UCSD-AML1 (cell line): Measurements from ENCODE around the gene HYAL1.
"Not testable (repeated sequence)": the region's sequence is repeated elsewhere in the genome, so short reads cannot be mapped to it uniquely, and the experiment has no call there.

Experiments used
- DNase-seq: peaks from one replicate; lab custom pipeline; 2025; ENCODE audit not compliant: unreplicated experiment; lab: John Stamatoyannopoulos, UW

Gene HYAL1

DNA sequence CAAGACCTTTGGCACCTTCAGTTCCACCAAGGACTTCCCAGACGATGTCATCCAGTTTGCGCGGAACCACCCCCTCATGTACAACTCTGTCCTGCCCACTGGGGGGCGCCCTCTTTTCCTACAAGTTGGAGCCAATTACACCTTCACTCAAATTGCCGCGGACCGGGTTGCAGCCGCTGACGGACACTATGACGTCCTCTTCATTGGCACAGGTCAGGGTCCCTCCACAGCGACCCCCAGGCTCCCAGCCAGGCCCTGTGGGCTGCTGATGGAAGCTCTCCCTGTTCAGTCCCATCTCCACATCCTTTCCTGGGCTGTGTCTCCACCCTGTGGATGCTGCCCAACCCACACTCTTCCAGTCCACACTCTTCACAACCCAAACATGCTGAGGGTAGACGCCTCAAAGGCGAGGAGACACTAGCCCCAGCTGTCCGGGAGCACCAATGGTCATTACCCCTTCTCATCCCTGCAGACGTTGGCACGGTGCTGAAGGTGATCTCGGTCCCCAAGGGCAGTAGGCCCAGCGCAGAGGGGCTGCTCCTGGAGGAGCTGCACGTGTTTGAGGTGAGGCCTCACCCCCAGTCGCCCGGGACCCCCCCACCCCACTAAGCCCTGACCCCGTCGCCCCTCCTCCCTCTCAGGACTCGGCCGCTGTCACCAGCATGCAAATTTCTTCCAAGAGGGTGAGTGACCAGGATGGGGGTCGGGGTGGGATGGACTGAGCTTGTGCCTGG is 28.8 kb downstream of the HYAL1 start:
- DNase-seq, result peak; percentile 76

DNA sequence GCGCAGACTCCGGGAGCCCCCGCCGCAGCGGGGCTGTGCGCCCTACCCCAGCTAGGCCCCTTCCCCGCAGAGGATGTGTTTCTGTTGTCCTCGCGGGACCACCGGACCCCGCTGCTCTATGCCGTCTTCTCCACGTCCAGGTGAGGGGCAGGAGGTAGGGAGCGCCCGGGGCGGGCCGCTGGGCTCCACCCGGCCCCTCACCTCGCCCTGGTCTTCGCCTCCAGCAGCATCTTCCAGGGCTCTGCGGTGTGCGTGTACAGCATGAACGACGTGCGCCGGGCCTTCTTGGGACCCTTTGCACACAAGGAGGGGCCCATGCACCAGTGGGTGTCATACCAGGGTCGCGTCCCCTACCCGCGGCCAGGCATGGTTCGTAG is 29.7 kb downstream of the HYAL1 start:
- DNase-seq, result no peak

DNA sequence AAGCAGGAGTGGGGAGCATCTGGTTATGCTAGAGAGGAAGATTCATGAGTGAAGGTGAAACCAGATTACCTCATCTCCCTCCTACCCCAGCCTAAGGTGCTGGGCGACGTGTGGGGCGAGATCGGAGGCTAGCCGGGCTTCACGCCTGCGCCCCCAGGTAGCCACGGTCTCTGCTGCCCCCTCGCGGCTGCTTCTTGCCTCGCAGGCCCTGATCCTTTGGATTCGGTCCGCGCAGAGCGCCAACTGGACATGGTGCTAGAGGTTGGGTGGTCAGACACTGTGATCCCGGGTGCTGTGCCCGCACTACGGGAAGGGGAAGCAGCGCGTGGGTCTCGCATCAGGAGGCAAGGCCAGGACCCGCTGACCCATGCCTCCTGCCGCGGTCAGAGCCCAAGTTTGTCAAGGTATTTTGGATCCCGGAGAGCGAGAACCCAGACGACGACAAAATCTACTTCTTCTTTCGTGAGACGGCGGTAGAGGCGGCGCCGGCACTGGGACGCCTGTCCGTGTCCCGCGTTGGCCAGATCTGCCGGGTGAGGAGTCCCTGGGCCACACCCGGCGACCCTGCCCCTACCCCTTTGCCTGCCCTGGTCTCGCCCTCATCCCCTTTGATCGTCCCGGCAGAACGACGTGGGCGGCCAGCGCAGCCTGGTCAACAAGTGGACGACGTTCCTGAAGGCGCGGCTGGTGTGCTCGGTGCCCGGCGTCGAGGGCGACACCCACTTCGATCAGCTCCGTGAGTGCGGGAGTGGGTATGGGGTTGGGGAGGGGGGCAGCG is 30.3 kb downstream of the HYAL1 start:
- DNase-seq, result peak; percentile 86

DNA sequence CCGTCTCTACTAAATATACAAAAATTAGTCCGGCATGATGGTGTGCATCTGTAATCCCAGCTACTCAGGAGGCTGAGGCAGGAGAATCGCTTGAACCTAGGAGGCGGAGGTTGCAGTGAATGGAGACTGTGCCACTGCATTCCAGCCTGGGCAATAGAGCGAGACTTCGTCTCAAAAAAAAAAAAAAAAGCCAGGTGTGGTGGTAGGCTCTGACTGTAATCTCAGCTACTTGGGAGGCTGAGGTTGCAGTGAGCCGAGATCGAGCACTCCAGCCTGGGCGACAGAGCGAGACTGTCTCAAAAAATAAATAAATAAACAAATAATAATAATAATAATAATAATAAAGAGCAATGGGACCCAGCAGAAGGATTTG is 30.9 kb downstream of the HYAL1 start:
- DNase-seq, result not testable (repeated sequence)

DNA sequence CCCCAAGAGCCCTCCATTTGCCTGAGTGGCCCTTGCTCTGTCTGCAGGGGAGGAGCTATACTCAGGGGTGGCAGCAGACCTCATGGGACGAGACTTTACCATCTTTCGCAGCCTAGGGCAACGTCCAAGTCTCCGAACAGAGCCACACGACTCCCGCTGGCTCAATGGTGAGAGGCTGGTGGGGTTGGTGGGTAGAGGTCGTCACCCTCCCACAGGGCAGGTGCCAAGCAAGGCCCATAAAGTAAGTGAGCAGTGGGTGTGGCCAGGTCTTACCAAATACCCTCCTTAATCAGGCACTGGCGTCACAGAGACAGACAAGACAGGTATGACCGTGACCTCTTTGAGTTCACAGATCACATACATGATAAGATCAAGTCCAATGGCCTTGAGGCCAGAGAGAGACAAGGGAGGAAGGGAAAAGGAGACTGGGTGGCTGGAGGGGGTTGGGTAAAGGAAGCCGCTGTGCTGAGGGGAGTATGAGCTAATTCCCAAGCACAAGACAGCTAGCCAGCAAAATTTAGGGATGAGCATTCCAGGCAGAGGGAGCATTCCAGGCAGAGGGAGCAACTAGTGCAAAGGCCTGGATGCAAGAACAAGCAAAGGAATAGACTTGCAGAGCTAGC is 31.9 kb downstream of the HYAL1 start:
- DNase-seq, result no peak

DNA sequence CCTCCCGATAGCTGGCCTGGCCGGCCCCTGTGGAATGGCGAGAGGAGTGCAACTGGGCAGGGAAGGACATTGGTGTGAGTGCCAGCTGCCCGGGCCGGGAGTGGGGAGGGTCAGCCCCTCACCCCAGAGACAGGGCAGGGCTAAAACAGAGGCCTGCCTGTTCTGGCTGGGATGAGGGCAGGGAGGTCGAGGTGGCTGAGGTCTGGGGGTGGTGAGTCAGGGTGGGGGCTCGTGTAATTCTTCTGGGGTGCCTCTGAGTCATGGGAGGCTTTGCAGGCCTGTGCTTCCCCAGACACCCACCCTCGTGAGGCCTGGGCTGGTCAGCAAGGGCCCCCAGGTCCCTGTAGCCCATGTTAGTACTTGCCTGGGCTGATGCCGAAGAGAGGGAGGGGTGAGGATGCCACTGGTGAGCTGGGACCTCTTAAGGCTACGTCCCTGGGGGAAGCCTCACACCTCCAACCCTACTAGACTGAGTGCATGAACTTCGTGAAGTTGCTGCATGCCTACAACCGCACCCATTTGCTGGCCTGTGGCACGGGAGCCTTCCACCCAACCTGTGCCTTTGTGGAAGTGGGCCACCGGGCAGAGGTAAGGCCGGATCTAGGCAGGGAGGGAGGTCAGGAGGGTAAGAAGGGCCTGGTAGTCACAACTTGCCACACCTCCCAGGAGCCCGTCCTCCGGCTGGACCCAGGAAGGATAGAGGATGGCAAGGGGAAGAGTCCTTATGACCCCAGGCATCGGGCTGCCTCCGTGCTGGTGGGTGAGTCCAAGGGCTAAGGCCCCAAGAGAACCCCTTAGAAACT is 32.8 kb downstream of the HYAL1 start:
- no peak for DNase-seq

DNA sequence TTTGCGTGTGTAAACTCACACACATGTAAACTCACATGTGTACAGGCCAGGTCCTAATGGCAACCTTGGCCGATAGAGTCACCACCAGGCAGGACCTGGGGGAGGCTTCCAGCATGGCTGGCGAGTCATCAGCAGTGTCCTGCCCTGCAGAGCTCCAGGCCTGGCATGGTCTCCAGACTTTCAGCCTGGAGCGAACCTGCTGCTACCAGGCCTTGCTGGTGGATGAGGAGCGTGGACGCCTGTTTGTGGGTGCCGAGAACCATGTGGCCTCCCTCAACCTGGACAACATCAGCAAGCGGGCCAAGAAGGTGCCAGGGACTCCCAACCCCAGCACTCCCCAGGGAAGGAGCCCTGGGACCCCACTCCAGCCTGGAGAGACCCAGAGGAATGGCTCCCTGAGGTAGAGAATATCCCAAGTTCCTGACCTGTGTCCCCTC is 33.4 kb downstream of the HYAL1 start:
- no peak for DNase-seq

DNA sequence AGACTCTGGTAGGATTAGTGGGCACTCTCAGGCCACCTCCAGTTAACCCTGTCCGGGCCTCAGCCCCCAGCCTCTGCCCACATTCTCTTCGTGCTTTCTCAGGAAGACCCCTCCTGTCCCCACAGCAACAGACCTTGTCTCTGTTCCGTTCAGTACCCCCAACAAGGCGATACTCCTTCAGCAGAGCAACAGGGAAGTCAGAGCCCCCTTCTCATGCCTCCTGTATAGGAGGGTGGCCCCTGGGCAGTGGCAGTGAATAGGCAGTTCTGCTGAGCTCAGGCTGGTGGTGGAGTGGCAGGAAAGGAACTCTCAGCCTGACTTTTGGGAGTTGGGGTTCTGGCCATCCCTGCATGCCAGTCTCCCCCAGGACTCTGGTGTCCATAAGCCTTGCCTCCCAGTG is 33.9 kb downstream of the HYAL1 start:
- no peak for DNase-seq

DNA sequence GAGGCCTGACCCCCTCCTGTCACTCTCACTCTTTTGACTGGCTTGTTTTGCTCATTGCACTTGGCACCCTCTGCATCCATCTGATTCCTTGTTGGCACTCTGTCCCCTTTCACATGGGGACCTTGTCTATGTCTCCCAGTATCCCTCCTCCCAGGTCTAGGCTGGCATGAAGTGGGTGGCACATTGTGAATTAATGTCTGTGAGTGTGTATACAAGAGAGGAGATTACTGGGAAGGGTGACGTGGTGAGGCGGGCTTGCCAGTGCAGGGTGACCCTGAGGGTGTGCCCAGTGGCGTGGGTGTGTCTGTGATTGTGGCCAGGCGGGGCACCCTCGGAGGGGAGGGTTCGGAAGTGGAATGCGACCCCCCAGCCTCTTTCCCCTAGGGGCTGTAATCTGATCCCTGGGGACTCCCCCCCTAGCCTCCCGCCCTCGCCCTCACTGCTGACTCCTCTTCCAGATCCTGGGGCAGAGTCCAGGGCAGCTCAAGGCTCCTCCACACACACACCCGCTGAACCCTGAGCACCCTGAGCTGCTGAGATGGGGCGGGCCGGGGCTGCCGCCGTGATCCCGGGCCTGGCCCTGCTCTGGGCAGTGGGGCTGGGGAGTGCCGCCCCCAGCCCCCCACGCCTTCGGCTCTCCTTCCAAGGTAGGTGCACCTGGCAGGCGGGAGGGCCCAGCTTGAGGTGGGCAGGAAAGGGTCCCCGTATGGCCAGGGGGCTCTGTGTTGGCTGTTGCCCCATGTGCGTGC is 34.5 kb downstream of the HYAL1 start, which contains the start of gene SEMA3B:
TSS of gene SEMA3B (plus strand) at position 445 of the 749 bp plus-strand sequence. CDS start at position 539, 94 bp downstream.
- DNase-seq, result no peak

DNA sequence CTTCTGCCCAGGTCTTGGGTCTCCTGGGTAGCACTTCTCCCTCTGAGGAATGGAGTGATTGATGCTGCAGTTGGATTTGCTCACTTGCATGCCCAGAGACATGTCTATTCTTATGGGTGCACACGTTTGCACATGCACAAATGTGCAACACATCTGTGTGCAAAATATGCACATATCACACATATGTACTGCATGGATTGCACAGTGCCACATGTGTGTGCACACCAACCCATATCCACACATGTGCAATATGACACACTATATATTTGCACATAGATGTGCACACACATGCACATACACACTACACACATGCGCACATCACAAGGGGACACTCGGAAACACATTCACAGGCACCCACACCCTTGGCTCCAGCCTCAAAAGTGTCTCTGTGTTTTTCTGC is 35.1 kb downstream of the HYAL1 start:
- DNase-seq, result no peak

DNA sequence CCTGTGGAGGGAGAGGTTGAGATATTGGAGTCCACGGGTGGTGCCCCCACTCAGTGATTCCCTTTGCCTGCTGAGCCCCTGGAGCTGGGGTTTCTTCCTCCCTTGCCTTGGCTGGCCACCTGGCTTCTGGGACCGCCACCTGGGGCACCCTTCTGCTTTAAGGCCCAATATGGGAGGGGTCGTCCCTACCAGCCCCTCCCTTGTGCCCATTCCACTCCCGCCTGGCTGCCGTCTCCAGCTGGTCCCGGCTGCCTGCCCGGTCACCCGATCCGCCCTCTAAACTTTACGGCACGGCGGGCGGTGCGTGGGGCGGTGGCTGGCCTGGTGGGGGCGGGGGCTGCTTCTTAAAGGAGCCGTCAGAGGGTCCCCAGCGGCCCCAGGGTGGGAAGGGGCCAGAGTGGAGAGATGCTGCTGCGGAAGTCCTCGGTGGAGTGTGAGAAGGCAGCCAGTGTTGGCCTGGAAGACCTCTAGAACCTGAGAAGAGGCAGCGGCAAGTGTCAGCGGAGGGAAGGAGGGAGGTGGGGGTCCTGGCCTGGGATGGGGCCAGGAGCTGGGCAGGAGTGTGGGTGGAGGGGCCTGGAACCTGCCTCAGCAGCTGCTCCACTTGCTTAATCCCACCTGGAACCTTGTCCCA is 36.0 kb downstream of the HYAL1 start:
- DNase-seq, result no peak

DNA sequence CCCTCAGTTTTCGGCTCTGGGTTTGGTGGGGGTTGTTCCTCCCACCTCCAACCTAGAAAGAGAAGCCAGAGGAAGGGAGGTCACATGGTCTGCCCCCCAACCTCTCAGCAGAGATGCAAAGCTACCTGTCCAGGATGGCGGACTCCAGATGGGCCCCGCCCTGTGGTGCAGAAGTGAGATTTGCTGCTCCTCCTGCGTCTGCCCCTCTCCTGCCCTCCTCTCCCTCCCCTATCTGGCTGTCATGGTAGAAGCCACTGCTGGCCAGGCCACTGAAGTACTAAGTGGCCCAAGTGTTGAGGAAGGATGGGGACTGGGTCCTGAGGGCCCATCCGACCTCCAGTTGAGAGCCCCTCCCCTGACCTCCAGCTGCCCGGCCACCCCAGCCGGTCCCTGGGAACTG is 36.5 kb downstream of the HYAL1 start:
- DNase-seq, result no peak

DNA sequence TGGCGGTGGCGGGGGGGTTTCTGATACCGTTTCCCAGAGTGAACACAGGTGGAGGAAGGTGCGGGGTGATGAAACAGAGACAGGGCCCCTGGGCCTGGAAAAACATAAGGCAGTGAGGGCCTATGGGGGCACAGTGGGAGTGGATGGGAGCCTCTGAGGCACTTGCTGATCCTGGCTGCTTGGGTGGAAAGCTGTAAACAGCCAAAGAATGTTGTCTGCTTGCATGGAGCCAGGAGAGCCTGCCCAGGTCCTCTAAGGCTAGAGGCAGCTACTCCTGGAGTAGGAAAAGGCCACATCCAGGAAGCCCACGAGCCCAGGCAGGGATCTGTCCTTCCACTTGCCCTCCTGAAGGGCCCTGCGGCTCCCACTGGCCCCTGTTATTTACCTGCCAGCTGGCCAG is 37.4 kb downstream of the HYAL1 start:
- DNase-seq, result no peak

DNA sequence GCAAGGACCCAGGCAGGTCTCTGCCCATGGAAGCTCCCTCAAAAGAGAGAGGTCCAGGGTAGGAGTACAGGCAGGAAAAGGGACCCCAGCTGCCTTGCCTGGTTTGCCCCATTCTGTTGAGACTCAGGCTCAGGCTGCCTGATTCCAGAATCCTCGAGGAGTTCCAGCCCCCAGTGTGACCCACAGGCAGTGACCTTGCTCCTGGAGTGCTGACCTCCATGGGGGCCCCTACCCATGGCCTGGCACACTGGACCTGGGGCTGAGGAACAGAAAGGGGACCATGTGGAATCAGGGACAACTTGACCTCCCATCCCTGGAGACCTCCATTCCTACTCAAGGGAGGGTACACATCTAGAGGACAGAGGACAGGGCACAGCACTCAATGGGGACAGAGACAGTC is 37.8 kb downstream of the HYAL1 start:
- DNase-seq, result no peak

DNA sequence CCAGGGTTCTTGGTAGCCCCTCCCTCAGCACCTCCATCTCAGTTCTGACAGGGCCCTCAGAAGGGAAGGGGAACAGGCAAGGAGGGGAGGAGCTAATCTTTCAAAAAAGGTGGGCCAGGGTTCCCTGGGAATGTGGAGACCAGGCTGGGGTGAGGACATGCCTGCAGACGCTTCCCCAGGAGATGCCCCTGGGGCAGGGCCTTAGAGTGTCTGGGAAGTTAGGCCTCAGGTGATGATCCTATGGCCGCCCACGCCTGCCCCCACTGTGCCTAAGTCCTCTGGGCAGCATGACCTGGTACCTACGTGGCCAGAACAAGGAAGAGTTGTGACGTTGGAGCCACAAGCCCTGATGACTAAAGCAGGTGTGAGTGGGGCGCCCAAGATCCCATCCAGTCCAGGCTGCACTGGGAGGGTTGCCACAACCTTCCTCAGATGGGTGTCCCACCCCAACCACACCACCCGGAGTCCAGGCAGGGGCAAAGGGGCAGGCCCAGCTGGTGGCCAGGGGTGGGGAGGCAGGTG is 38.3 kb downstream of the HYAL1 start:
- DNase-seq, result no peak

DNA sequence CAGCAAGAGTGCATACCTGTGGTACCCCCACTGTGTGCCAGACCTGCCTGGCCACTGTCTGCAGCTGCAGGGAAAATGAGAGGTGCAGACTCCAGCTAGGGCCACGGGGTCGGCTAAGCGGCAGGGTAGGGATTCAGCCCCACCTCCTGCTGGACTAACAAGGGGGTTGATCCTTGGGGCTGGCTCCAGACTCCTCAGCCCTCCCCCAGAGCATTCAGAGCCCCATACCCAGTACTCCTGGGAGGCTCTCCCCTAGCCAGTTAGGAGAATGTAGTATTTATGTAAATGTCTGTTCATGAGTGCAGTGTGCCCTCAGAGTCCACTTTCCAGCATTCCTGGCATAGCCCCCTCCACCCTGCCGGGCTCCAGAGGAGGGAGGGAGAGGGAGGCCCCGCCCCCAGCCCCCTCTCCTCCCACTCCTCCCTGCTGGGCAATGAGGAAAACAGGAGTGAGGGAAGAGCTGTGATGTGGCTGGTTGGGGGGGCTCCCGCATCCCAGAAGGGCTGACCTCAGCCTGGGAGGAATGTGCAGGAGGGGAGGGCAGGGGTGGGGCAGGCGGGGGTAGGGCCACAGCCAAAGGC is 38.9 kb downstream of the HYAL1 start:
- no peak for DNase-seq

DNA sequence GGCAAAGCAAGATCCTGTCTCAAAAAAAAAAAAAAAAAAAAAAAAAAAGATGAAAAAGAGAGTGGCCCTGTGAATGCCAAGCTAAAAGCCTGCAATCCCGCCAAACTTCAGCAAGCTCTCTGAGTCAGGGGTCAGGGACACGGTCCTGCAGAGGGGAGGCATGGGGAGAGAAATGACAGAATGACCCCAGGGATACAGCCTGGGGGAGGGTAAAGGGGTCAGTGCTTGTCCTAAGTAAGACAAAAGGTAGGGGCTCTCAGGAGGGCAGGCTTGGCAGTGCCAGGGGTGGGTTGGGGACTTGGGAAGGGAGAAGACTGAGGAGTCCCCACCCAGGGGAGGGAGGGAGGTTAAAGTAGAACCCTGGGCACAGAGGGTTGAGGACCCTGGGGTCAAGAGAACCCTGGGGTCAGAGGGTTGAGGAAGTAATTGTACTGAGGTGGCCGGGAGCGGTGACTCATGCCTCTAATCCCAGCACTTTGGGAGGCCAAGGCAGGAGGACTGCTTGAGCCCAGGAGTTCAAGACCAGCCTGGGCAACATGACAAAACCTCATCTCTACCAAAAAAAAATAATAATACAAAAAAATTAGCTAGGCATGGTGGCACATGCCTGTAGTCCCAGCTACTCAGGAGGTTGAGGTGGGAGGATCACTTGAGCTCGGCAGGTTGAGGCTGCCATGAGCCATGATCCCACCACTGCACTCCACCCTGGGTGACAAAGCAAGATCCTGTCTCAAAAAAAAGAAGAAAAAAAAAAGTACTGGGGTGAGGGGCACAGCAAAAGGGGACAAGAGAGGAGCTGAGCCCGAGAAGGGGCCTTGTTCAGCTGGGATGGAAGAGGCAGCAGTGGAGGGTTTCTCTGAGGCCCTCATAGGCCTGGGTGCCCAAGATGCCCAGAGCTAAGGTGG is 39.6 kb downstream of the HYAL1 start:
- no peak for DNase-seq

DNA sequence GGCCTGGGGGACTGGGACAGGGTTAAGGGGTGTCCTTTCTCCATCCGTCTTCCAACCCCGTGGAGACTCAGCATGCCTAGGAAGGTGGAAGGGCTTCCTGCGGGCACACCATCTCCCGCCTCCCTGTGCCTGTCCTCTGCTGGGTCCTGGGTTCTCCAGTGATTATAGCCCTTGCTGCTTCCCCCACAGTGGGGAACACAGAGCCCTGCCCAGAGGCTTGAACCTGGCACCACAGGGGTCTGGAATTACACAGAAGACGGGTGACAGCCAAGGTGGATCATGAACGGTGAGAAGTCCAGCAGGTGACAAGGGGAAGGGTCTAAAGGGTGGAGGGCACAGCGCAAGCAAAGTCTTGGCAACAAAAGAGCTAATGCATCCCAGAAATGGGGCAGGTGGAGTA is 40.6 kb downstream of the HYAL1 start:
- no peak for DNase-seq
